Stimulated activated CD4-positive, alpha-beta T cell treated with anti-CD3 and anti-CD28 coated beads, TNF-alpha, amount 100 ng/mL, for 48 hours (primary cell): Measurements from ENCODE around the gene FAM136A.
"Not testable (repeated sequence)": the region's sequence is repeated elsewhere in the genome, so short reads cannot be mapped to it uniquely, and the experiment has no call there.

Experiments used
- DNase-seq, 3 donors: peaks; one replicate each; pipeline ENCODE4 v3.0.0-alpha.2; 2020; ENCODE audit warnings: low read depth in 3 of 3

The FAM136A gene

DNA sequence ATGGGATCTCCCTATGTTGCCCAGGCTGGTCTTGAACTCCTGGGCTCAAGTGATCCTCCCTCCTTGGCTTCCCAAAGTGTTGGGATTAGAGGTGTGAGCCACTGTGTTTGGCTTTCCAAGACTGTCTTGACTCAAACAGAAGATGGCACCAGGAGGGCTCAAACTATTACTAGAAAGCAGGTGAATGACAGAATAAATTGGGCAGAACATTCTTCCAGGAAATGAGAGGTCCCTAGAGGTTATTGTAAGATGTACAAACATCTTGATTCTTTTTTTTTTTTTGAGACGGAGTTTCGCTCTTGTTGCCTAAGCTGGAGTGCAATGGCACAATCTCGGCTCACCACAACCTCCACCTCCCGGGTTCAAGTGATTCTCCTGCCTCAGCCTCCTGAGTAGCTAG, 4.0 kb downstream of the FAM136A start:
- DNase-seq = not testable (repeated sequence)

DNA sequence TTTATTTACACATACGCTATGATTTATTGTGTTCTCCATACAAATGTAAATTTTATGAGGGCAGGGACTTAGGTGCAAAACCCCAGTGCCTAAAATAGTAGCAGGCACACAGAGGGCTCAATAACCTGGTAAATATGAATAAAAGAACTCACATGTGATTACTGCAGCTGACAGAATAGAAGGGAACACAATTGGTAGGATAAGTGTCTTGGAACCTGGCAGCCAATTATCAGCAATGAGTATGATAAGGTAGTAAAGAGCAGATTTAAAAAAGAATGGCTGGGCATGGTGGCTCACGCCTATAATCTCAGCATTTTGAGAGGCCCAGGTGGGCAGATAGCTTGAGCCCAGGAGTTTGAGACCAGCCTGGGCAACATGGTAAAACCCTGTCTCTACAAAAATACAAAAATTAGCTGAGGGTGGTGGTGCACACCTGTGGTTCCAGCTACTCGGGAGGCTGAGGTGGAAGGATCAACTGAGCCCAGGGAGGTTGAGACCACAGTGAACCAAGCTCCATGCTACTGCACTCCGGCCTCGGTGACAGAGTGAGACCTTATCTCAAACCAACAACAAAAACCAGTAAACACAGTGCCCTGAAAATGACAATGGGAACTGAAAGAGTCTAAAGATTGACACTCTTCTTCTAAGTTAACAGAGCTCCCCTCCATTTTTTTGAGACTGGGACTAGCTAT, 18.2 kb downstream of the FAM136A start:
- DNase-seq = no peak

DNA sequence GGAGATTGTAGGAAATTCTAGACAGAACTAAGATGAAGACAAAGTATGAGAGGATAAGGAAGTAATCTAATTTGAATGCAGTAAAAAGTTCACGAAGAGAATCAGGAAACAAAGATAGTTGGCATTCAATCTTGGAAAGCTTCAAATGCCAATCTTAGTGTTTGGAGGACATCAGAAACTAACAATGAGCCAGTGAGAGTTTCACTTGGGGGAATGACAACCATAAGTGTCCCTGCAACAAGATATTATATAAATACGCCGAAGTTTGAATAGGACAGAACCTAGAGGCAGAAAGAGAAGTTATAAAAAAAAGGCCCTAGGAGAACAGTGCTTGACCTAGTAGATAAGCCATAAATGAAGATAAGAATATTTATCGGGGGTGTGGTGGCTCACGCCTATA, 19.4 kb downstream of the FAM136A start:
- DNase-seq = no peak

DNA sequence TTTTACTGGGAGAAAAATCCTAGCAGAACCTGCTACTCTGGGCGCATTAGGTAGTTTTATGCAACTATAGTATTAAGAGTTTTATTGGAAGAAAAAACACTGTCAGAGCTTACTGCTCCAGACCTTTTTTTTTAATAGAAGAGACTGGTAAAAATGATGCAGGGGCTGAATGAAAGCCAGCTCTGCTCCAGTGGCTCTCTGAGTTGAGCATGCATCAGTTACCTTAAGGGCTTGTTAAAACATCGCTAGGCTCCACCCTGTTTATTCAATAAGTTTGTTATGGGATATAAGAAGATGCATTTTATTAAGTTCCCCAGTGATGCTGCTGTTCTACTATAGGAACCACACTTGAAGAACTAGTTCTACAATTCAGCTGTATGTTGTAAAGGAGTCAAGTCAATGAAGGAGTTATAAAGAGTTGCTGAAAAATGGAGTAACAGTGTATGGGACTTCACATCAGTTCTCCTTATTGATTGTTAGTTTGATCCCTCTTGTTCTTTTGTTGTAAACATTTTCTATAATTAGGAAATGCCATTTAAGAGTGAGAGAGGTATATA, 21.5 kb downstream of the FAM136A start:
- DNase-seq = no peak

DNA sequence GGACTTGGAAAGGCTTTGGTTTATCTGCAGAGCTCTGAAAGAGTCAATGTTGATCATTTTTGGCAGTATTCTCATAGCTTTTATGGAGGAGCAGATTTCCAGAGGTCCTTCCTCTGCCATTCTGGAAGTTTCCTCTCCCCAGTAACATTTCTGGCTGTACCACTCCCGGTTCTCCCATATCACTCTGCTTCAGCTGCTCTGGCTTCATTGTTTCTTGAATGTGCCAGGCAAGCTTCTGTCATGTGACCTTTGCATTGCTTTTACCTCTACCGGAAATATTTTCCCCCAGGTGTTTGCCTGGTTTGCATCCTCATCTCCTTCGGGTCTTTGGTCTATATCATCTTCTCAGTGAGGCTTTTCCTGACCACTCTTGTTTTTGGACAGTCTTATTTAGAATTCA, 31.5 kb downstream of the FAM136A start:
- no peak for DNase-seq

DNA sequence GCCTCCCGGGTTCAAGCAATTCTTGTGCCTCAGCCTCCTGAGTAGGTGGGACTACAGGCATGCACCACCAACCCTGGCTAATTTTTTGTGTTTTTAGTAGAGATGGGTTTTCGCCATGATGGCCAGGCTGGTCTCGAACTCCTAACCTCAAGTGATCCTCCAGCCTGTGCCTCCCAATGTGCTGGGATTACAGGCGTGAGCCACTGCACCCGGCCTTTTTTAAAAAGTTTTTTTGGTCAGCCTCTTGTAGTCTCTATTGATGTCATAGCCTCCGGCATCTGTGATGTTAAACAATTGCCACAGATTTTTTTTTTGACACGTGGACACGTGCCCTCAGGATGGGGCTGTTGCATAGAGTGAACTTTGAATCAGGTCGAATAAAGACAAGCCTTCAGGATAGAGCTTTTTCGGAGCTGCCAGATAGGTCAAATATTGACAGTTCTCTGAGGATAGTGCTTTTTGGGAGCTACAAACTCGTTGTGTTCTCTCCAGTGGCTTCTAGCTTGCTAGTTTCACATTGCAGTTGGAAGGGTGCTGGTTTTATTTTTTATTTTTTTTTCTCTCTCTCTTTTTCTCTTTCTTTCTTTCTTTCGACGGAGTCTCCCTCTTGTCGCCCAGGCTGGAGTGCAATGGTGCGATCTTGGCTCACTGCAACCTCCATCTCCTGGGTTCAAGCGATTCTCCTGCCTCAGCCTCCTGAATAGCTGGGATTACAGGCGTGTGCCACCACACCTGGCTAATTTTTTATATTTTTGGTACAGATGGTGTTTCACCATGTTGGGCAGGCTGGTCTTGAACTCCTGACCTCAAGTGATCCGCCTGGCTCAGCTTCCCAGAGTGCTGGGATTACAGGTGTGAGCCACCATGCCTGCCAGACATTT, 32.2 kb downstream of the FAM136A start:
- not testable (repeated sequence) for DNase-seq

DNA sequence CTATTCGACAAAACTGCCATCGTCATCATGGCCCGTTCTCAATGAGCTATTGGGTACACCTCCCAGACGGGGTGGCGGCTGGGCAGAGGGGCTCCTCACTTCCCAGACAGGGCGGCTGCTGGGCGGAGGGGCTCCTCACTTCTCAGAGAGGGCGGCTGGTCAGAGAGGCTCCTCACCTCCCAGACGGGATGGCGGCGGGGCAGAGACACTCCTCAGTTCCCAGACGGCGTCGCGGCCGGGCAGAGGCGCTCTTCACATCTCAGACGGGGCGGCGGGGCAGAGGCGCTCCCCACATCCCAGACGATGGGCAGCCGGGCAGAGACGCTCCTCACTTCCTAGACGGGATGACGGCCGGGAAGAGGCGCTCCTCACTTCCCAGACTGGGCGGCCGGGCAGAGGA, 34.9 kb downstream of the FAM136A start:
- not testable (repeated sequence) for DNase-seq

DNA sequence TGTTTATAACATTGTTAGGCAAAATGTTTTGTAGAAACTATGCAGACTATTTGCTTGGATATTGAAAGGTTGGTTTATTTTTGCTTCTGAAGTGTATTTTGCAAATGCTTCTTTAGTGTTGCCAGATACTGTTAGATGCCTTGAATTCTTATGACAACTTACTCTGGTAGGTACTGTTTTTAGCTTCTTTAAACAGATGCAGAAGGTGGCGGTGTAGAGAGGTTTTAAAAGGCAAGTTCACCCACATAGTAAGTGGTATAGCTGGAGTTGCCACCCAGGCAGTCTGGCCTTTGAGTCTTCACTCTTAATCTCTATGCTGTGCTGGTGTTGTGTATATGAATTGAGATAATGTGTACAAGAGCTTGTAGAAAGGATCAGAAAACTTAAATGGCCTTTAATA, 40.4 kb downstream of the FAM136A start:
- no peak for DNase-seq

DNA sequence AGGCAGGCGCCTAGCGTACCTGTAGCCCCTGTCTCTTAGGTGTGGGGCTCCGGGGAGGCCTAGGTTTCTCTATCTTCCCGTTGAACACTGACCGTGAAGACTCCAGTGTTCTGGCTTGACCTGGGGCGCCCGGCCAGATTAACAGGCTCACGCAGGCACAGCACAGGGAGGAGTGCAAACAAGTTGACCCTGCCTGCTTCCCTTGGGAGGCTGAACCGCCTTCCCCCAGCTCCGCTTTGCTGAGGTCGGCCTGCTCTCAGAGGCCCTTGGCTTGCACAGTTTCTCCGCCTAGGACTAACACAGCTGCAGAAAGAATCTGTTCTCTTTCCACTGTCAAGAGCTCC, 43.4 kb downstream of the FAM136A start:
- no peak for DNase-seq

DNA sequence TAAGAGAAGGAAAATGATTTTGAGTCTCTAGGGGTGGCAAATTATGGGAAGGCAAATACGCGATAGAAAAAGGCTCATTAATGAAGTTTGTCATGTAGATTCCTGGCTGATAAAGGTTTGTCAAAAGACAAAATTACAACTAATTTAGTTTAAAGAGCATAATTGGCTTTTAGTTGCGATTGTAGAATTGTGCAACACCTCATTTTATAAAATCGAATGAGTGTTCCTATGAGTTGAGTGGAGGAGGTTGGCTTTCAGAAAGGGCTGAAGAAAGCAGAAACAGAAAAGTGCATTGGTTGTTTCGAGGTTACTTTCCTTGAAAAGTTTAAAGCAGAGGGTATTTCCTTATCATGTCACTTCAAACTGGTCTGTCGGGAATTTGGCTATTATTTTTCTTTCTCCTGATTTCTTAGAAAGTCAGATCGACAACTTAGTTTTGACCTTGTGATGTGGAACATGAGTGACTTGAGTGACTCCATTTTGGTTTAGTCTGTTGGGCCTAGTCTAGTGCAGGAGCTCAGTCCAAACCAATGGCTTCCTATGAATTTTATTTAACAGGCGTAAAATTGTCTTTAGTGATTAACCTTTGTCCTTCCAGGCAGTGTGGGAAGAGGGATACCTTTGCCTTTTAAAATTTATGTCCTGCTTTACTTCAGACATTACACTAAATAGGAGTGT, 46.1 kb downstream of the FAM136A start:
- no peak for DNase-seq

DNA sequence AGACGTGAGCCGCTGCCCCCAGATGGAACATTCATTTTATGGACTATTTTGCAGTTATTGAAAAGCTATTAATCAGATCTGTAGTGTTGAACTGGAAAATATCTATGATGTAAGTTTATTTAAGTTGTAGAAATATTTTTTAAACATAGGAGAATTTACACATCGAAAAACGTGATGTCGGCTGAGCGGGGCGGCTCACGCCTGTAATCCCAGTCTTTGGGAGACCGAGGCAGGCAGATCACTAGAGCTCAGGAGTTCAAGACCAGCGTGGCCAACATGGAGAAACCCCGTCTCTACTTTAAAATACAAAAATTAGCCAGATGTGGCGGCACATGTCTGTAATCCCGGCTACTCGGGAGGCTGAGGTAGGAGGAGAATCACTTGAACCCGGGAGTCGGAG, 51.4 kb downstream of the FAM136A start:
- no peak for DNase-seq

DNA sequence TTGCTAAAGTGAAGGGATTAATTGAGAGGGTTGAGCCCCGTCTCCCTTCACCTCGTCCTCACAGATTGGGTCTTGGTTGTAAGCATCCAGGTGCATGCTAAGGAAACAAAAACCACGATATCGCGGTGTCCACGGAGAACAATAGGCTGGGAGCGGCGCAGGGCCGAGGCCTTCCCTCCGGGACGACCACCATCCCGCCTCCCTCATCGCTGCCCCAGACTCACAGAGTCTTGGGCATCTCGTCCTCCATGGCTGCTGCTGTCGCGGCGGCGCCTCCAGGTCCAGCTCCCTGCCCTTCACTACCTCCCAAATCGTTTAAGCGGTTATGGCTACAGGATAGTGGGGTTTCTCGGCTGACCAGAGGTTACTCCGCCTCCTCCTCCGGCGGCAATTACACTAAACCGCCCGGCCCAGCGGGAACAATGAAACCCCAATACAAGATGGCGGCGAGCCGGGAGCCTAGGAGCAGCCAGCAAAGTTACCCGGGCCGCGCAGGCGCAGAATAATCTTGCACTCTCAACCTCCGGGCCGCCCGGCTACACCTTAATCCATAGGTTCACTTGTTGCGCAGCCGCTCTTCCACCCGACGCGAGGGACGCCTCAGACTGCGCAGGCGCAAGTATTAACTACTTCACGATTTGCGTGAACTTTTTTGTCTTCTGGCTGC, 53.6 kb downstream of the FAM136A start, which contains the start of gene TIA1:
TIA1 (minus strand) TSS at position 448 of the 667 bp plus-strand sequence; CDS start at position 250, 198 bp downstream.
- DNase-seq = peak; percentile 96 to 97 (median 96)

DNA sequence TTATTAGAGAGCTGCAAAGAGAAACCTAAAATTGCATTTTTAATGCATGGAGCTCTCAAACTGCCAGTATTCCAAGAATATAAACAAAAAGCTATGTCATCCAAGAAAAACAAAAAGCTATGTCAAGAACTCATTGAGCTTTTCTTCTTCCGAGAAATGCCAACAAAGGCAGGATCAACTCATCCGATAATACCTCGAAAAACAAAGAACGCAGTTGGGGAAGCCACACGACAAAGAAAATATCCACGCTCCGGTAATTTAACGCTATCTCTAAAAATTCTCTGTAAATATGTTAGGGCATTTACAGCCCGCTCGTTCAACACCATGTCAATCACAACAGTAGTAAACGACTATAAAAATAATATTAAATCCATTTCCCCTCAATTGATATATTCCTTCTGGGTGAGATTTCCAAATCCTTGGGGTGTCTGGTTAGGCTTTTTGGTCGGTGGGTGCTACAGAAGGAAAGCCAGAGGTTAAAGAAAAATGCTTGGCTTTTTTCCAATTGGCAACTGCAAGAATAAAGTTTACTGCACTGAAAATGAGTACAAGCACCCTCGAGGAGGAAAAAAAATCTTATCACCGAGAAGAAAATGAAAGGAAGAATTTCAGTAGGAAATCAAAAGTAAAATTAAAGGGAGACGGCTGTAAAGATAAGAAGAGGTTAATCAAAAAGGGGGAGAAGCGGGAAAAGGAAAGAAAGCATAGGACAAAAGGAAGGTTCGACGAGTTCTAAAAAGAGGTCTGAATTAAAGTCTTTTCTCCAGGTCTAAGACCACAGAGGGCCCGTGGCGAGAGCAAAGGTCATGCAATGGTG, 54.3 kb downstream of the FAM136A start:
- no peak for DNase-seq
